NT2/D1 (cell line): ENCODE results near the gene EZH2.

Experiments
- DNase-seq: peaks from one replicate; pipeline ENCODE4 v3.0.0-alpha.2; 2011; ENCODE audit warnings: low read depth, low spot score
- H3K27me3 ChIP-seq: 2 replicates; pipeline ENCODE4 v1.6.0; 2011; ENCODE audit warnings: mild to moderate bottlenecking; ENCODE audit not compliant: insufficient read length, insufficient read depth
- H3K36me3 ChIP-seq: 2 replicates; pipeline ENCODE4 v1.6.1; 2011; ENCODE audit warnings: mild to moderate bottlenecking, low read length, mixed read lengths; ENCODE audit not compliant: insufficient read depth, insufficient read length
- H3K4me1 ChIP-seq: 2 replicates; pipeline ENCODE4 v1.5.1; 2011; ENCODE audit not compliant: insufficient read depth, insufficient read length
- H3K4me3 ChIP-seq: 2 replicates; pipeline ENCODE4 v1.5.1; 2011; ENCODE audit warnings: low read depth; ENCODE audit not compliant: insufficient read length
- H3K9ac ChIP-seq: 2 replicates; pipeline ENCODE4 v1.6.0; 2011; ENCODE audit warnings: low read depth; ENCODE audit not compliant: insufficient read length
- H3K9me3 ChIP-seq: 2 replicates; pipeline ENCODE4 v1.5.1; 2011; ENCODE audit warnings: mild to moderate bottlenecking, low read length; ENCODE audit not compliant: insufficient read depth
- SUZ12 ChIP-seq: IDR thresholded peaks from 2 replicates; pipeline ENCODE4 v1.6.1; 2011; ENCODE audit not compliant: insufficient read length, insufficient read depth; ENCODE audit errors: extremely low read depth
- YY1 ChIP-seq: IDR thresholded peaks from 2 replicates; pipeline ENCODE4 v1.6.1; 2011; ENCODE audit not compliant: insufficient read length, insufficient read depth
- ZNF274 ChIP-seq: IDR thresholded peaks from 2 replicates; pipeline ENCODE4 v1.6.1; 2011; ENCODE audit warnings: mild to moderate bottlenecking, low read depth, low read length

Gene EZH2

DNA sequence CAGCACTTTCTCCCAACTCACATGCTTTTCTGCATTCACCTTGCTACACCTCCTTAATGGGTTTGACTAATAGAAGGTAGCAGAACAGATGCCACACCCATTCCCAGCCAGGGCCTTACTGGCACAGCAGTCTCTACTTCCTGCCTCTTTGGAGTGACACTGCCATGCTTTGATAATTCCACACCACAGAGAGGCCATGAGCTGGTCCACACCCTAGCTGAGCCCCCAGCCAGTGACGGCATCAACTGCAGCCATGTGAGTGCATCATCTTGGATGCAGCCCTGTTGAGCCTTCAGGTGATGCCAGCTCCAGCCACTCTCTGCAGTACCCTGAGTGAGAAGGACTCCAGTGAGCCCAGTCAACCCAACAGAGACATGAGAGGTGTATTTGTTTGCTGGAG lies 27.5 kb upstream of the EZH2 start:
- DNase-seq = no peak
- no peaks in the 10 kb centered on the region for H3K9me3 ChIP-seq
- no peak overlapping the region for H3K4me3 ChIP-seq
- no peak overlapping the region for H3K9ac ChIP-seq
- no peaks in the 10 kb centered on the region for H3K27me3 ChIP-seq
- H3K36me3 ChIP-seq = no peaks in the 10 kb centered on the region
- TF ChIP-seq SUZ12 = no peak
- no peak for TF ChIP-seq ZNF274
- TF ChIP-seq YY1 = no peak
- H3K4me1 ChIP-seq = peaks cover 2% of the 10 kb centered on the region

- peaks cover 4% of the 10 kb centered on the region for H3K4me1 ChIP-seq
- H3K27me3 ChIP-seq = no peaks in the 10 kb centered on the region
- no peak for TF ChIP-seq SUZ12
- TF ChIP-seq ZNF274 = no peak
- TF ChIP-seq YY1 = no peak
- H3K36me3 ChIP-seq = no peaks in the 10 kb centered on the region
- H3K9me3 ChIP-seq = no peaks in the 10 kb centered on the region
- no peak for DNase-seq
- no peak overlapping the region for H3K4me3 ChIP-seq
- H3K9ac ChIP-seq = no peak overlapping the region
These were observed 25.5 kb upstream of the EZH2 start for GRCh38 chr7:148909568-148909967.

DNA sequence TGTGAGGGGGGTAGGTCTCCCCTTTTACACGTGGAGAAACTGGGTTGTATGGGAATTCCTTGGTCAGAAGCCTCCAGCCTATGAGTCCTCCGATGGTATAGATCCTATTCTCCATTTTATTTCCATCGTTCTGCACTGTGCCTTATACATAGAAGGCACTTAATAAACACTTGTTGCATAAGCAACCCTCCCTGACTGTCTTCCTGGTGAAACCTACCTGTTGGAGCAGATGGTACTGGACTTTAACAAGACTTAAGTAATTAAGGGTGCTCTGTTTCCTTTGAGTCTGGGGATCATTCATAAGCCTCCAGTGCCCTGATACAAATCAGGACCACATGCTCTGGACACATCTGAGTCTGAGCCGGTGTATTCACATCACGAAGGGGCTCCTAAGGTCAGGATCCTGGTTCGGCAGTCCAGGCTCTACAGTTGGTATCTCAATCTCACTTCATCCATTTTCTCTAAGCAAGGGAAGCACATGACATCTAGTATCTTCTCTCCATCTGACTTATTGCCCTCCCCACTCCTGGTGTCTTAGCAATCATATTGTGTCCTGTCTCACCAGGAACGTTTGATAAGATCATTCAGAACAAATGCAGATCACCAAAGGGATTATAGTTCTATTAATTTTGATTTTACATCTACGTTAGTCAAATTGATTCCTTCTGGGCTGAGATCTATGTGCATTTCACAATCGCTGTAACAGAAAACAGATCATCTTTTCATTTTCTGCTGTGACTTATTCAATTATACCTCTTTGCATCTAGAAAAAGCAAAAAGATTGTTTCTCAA lies 22.8 kb upstream of the EZH2 start:
- no peak for DNase-seq
- no peak for TF ChIP-seq SUZ12
- no peak for TF ChIP-seq YY1
- no peak for TF ChIP-seq ZNF274
- Histone ChIP-seq H3K9me3 (no peaks in the 10 kb centered on the region), H3K9ac (no peak overlapping the region), H3K27me3 (no peaks in the 10 kb centered on the region), H3K4me3 (no peak overlapping the region), H3K36me3 (no peaks in the 10 kb centered on the region), H3K4me1 (peaks cover 4% of the 10 kb centered on the region)

- no peaks in the 10 kb centered on the region for H3K9me3 ChIP-seq
- H3K9ac ChIP-seq = no peak overlapping the region
- no peak for TF ChIP-seq SUZ12
- no peak for TF ChIP-seq ZNF274
- no peak for TF ChIP-seq YY1
- no peaks in the 10 kb centered on the region for H3K36me3 ChIP-seq
- H3K4me1 ChIP-seq = peaks cover 2% of the 10 kb centered on the region
- no peak for DNase-seq
- no peaks in the 10 kb centered on the region for H3K27me3 ChIP-seq
- H3K4me3 ChIP-seq = no peak overlapping the region
These were observed 21.1 kb upstream of the EZH2 start for GRCh38 chr7:148905093-148905666.

DNA sequence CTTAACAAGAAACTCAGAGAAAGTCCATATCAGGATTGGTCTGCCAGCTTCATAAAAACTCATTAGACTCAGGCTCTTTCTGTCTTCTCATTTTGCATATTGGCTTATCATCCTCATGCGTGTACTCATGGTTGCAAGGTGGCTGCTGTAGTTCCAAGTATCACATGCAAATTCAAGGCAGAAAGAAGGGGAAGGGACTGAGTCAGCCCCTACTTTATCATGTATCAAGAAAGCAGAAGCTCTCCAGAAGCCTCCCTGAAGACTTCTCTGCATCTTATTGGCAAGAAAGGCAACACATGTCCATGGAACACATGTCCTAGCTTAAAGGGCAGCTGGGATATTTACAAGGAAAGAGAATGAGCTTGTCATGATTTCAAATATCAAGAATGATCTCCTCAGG lies 19.4 kb upstream of the EZH2 start:
- no peak for DNase-seq
- Histone ChIP-seq H3K9me3 (no peaks in the 10 kb centered on the region), H3K27me3 (no peaks in the 10 kb centered on the region), H3K36me3 (no peaks in the 10 kb centered on the region), H3K4me1 (peaks cover 2% of the 10 kb centered on the region), H3K4me3 (no peak overlapping the region), H3K9ac (no peak overlapping the region)
- no peak for TF ChIP-seq YY1
- TF ChIP-seq SUZ12 = no peak
- TF ChIP-seq ZNF274 = no peak

- DNase-seq = no peak
These were observed 17.1 kb upstream of the EZH2 start for GRCh38 chr7:148901178-148901577.

DNA sequence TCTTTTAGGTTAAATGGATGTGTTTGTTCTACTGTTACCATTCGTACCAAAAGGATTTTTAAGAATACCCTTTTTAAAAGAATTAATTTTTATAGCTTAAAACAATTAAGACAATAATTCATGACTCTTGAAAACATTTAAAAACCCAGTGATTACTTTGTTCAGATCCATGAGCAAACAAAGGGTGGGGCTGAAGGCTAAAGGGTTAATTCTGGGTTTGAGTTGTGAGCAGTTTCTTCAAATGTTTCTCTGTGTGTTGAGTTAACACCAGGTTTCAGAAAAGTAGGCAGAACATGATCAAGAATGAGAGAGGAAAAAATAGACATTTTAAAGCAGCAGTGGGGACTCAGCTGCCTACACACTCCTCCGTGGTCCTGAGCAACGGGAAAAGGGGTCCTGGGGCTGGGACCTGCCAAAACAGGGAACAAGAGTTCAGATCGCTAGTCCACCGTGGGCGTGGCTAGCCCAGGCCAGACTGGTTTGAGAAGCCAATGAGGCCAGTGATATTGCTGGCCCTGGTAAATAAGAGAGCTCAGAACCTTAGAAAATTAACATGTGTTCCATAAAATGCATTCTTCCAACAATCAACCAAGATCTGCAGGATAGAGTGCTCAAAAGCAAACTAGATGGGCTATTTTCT lies 14.9 kb upstream of the EZH2 start:
- no peaks in the 10 kb centered on the region for H3K27me3 ChIP-seq
- no peaks in the 10 kb centered on the region for H3K4me1 ChIP-seq
- no peaks in the 10 kb centered on the region for H3K9me3 ChIP-seq
- DNase-seq = no peak
- no peak overlapping the region for H3K4me3 ChIP-seq
- no peak overlapping the region for H3K9ac ChIP-seq
- no peak for TF ChIP-seq YY1
- no peak for TF ChIP-seq SUZ12
- TF ChIP-seq ZNF274 = no peak
- H3K36me3 ChIP-seq = no peaks in the 10 kb centered on the region

More at GRCh38 chr7:148901178-148901577, 17.1 kb upstream of the EZH2 start:
- H3K9ac ChIP-seq = no peak overlapping the region
- H3K9me3 ChIP-seq = no peaks in the 10 kb centered on the region
- H3K36me3 ChIP-seq = no peaks in the 10 kb centered on the region
- peaks cover 2% of the 10 kb centered on the region for H3K4me1 ChIP-seq
- TF ChIP-seq SUZ12 (no peak), ZNF274 (no peak), YY1 (no peak)
- no peak overlapping the region for H3K4me3 ChIP-seq
- no peaks in the 10 kb centered on the region for H3K27me3 ChIP-seq
